ENCODE measurements around the gene RAG2.
A peak's percentile ranks its signal among the peaks of the same experiment; 100 is the strongest.

Gene RAG2

DNA sequence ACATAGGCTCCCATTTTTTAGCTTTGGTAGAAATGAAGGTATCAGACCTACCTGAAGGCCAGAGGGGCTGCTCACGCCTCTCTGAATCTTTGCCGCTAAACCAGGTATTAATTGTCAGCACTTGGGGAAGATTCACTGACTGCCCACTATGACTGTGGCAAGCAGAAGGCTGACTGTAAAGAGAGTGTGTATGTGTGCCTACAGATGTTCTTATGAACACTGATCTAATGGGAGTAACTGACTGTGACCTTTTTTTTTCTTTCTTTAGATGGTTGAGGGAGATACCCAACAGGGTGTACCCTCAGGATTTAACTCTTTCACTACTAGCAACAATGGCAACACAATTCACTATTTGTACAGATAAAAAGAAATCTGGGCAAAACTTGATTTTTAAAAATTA lies at the start of gene RAG2:
TSS of gene RAG2 (minus strand) at position 186 of the 400 bp plus-strand sequence. CDS start 4,068 bp downstream, outside the sequence.
- in situ Hi-C loops (cut with HindIII; ENCODE audit: low pct_ligation_motif_present, low pct_unique_long_range_greater_than_20kb, low sequenced_read_pairs) = no loop called here
- DNase-seq = no peak

DNA sequence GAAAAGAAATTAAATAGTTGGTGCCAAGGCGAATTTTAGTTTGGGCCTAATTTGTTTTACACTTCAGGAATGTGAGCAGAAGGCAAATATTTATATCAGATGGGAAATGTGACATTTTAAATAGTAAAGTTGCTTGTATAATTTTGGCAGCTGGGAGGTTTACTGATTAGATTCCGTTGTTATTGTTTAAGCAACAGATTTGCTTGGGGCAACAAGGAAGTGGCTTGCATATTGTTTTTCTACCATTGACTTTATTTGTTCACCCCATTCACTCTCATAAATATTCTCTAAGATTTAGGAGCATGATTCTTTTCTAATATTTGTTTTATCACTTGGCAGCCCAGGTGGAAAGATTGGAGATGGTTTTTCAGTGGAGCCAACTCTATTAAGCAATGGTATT lies 40.5 kb upstream of the RAG2 start:
- DNase-seq = no peak

DNA sequence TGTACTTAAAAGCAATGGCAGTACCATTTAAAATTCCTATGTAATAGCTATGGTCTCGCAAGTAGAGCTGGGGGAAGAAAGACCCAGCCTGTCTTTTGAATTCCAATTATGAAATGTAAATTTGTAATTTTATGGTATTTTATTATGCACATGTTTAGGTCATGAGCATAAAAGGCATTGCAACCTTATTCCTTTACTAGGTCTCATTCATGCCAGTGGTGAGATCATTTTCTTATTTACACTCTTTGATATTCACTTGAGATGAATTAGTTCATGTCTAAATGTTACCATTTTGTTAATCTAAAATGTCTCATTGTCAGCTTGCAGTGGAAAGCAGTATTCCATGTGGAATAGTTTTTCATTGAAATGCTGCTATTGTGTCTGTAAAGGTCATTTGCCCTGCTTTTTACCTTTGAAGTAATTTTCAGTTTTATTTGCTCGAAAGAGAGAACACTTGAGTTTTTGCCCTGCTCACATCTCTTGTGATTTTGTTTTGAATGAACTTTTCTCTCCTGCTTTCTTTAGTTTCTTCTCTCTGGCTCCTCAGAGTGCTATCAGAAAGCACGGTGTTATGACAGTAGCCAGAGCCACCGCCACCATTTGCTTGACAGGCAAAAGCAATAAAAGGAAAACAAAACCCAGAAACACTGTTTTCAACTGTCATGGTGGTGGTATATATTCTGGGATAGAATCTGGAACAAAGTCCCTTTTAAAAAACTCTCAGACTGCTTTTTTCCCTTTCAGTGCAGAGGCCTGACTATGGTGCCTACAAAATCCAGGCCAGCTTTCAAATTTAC lies 37.2 kb upstream of the RAG2 start:
- in situ Hi-C loops (cut with HindIII; ENCODE audit: low pct_ligation_motif_present, low pct_unique_long_range_greater_than_20kb, low sequenced_read_pairs) = no loop called here
- no peak for DNase-seq

More for the DNA sequence above, 40.5 kb upstream of the RAG2 start:
- in situ Hi-C loops (cut with HindIII; ENCODE audit: low pct_ligation_motif_present, low pct_unique_long_range_greater_than_20kb, low sequenced_read_pairs) = no loop called here

DNA sequence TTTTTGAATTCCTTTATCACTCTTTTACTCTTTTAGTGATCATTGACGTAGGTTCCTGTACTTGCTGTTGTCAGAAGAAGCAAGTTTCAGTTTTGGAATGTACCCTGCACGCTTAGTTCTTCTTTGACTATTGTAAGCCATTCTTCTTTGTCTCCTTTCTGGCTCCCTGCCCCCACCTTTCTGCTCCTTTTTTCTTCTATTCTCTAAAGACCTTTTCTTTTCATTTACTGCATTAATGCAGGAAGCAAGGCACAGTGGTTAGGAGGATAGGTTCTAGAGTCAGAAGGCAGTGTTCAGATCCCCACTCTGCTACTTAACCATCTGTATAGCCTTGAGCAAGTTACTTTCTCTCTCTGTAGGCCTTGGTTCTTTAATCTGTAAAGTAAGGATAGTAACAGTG lies 33.7 kb upstream of the RAG2 start:
- in situ Hi-C loops (cut with HindIII; ENCODE audit: low pct_ligation_motif_present, low pct_unique_long_range_greater_than_20kb, low sequenced_read_pairs) = no loop called here

DNA sequence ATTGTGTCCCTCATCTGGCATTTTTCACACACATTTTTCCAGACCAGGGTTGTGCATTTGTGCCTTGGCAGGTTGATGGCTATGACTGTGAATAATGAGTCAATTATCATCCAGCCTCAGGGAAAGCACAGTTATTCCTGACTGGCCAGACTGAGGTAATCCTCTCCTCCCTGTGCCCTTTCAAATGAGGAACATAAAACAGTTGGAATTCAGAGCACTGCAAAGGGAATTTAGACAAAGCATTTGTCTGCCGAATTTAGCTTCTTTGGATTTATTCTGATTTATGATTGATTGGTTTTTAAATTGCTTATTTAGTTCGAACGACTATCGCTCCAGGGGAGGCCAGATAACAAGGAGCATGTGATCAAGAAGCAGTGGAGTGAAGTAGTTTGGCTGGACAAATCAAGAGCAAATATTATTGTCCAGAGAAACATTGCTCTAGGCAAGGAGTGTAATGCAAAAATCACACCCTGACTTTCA lies 30.8 kb upstream of the RAG2 start:
- no peak for DNase-seq

More for the DNA sequence above, 33.7 kb upstream of the RAG2 start:
- no peak for DNase-seq

DNA sequence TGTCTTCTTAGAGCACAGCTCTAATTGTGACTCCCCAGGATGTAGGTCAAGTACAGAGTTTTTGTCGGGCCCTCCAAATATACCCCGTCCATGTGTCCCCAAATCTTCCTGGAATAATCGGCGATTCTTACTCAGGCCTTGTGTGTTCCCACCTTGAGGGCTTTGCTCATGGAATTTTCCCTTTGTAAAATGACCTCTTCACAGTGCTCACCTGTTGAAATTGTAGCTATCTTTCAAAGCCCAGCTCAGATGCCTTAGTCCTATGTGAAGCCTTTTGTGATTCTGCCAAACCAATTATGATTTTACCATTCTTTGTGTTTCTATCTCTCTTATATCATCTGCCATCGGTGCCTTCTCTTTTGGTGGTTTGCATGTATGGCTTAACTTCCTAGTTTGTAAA lies 30.1 kb upstream of the RAG2 start:
- in situ Hi-C loops (cut with HindIII; ENCODE audit: low pct_ligation_motif_present, low pct_unique_long_range_greater_than_20kb, low sequenced_read_pairs) = no loop called here
- no peak for DNase-seq

More for the DNA sequence above, 30.8 kb upstream of the RAG2 start:
- in situ Hi-C loops (cut with HindIII; ENCODE audit: low pct_ligation_motif_present, low pct_unique_long_range_greater_than_20kb, low sequenced_read_pairs) = no loop called here

DNA sequence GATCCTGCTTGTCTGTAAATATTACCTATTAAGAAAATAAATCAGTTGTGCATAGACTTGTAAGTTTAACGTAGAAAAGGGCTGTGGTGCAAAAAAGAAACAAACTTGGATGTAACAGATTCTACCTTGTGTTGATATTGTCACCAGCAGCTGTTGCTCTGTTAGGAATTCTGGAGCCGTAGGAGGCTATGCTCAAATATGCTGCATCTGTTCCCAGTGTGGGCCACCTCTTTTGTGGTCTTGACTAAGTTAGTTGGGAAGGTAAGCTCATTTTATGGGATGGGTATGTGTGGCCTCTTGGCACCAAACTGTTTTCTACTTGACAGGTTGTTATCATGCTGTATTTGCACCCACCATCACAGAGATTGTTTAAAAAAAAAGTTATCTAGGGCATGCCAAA lies 29.4 kb upstream of the RAG2 start:
- no peak for DNase-seq
- in situ Hi-C loops (cut with HindIII; ENCODE audit: low pct_ligation_motif_present, low pct_unique_long_range_greater_than_20kb, low sequenced_read_pairs) = no loop called here

DNA sequence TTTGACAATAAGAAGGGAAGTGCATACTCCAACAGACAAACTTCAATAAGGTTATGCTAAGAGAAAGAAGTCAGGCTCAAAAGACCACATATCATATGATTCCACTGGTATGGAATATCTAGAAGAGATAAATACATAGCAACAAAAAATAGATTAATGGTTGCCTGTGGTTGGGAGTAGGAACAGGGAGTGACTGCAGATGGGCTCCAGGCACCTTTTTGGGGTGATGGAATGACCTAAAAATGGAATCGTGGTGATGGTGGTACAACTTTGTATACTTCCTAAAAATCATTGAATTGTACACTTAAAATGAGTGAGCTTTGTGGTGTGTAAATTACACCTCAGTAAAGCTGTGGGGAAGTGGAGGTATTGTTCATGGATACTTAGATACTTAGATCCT lies 29.0 kb upstream of the RAG2 start:
- in situ Hi-C loops (cut with HindIII; ENCODE audit: low pct_ligation_motif_present, low pct_unique_long_range_greater_than_20kb, low sequenced_read_pairs) = no loop called here
- DNase-seq = no peak

DNA sequence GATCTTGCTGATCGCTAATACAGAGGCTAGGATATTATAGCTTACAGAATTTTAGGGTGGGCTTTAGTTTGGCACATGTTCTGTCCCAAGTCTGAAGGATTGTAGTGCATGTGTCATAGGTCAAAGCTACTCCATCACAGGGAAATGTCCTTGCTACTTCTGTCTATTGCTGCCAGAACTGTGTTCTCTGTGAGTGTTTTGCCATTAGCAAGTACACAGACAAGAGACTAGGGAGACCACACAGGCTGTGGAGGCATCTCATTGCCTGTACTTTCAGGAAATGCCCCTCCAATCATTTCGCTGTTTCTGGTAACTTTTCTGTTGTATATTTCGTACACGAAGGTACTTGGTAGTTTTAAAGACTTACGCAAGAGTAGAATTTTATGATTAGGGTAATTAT lies 25.5 kb upstream of the RAG2 start:
- in situ Hi-C loops (cut with HindIII; ENCODE audit: low pct_ligation_motif_present, low pct_unique_long_range_greater_than_20kb, low sequenced_read_pairs) = no loop called here
- no peak for DNase-seq

DNA sequence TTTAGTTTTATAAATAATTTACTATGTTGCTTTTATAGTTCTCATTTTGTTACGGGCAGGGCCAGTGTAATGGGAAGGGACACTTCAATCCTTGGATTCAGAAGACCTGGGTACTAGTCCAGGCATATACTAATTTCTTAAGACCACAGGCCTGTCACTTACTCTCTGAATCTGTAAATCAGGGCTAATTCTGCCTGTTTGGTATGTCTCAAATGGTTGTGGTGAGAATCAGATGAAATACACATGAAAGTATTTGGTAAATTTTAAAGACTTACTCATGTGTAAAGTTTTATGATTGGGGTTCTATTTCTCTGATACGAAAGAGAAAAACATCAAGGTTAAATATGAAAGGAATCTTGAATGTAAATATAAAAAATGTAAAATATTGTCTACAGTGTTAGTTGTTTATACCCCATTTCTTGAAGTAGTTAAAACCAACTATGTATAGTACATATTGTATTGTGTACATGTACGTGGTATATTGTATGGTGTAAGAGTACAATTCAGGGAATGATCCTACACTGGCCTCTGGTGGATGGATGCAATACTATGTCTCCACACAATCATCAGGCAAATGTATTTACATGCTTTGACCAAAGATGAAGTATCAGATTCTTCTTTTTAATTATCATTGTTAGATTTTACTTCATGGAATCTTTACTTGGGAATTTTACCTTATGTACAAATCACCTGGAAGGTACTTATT lies 24.5 kb upstream of the RAG2 start:
- peak; percentile 50 for DNase-seq
- in situ Hi-C loops (cut with HindIII; ENCODE audit: low pct_ligation_motif_present, low pct_unique_long_range_greater_than_20kb, low sequenced_read_pairs) = no loop called here

DNA sequence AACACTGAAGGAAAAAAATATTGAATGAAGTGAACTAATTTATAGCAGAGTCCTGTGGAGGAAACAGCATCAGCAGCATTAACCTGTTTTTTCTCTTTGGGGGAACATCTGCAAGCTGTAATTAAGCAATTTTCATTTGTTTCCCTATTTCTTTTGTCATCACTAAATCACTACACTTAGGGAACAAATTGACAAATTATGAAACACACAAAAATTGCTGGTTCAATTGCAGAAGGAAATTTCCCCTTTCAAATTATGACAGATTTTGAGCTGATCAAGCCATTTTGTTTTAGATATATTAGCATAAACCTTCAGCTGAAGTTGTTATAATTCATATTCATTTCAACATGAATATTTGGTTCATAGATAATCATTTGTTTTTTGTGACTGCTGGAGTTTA lies 22.2 kb upstream of the RAG2 start:
- in situ Hi-C loops (cut with HindIII; ENCODE audit: low pct_ligation_motif_present, low pct_unique_long_range_greater_than_20kb, low sequenced_read_pairs) = no loop called here
- no peak for DNase-seq

DNA sequence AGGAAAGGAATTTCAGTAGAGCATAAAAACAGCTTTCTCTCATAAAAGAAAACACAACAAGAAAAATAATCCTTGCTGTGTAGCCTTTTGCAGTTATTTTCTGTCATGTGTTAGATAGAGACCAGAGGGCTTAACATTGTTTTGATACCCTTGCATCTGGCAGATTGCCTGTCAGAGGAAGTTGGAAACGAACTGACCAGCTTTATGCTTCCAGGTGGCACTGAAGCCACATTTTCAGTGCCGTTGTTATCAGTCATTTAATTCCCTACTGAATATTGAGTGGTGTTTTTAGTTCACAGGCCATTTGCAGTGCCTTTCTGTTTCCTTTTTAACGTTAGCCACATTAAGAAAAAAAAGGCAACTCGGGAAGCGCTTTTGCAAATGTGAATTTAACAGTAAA lies 21.5 kb upstream of the RAG2 start:
- DNase-seq = no peak
- in situ Hi-C loops (cut with HindIII; ENCODE audit: low pct_ligation_motif_present, low pct_unique_long_range_greater_than_20kb, low sequenced_read_pairs) = no loop called here

DNA sequence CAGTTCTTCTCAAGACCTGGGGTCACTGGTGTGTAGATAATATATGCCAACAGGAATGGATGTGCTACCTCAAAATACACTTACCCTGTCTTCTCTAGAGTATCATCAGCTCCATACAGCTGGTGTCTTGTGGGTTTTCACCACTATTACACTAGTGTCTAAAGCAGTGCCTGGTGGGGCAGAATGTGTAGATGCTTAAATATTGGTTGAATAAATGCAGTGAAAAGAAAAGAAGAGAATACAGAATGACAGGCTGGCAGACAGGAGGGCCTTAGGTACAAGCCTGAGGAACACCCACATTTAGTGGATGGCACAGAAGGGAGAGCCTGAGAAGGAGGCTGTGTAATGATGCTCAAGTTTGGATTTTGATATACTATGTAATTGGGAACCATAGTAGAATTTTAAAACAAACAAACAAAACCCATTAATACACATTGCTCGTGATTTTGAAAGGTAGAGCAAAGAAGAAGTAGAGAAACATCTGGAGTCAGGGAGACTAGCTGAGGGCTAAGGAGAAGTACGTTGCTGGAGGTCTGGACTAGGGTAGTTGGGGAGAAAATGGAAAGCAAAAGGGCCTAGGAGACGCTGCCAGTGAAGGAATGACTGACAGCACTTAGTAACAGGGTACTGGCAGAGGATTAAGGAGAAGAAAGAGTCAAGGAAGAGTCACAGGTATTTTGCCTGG lies 20.5 kb upstream of the RAG2 start:
- in situ Hi-C loops (cut with HindIII; ENCODE audit: low pct_ligation_motif_present, low pct_unique_long_range_greater_than_20kb, low sequenced_read_pairs) = no loop called here
- no peak for DNase-seq

DNA sequence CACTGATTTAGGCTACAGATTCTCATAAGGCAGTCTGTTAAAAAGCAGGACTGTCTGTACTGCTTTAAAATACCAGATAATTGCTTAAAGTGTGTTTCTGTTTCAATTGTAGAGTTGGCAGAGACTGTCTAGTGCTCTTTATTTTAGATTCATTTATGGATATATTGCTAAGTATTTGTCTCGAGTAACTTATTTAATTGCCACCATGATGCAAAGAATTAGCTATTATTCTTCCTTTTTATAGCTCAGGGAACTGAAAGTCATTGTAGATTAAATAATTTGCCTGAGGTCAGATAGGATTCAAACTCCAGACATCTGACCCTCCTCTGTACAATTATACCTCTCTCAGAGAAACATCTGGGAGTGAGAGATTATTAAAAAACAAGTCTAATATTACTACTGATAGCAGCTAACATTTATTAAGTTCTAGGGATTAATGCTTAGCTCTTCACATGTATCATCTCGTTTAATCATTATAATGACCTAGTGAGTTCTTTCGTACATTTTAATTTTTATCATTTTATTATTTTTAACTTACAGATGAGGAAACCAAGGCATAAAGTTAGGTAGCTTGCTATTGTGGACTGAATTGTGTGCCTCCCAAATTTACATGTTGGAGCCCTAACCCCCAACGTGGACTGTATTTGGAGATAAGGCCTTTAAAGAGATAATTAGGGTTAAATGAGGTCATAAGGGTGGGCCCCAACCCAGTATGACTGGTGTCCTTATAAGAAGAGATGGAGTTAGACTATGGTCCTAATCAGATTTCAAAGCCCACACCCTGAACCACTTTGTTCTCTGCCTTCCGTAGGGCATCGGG lies 19.7 kb upstream of the RAG2 start:
- no peak for DNase-seq

DNA sequence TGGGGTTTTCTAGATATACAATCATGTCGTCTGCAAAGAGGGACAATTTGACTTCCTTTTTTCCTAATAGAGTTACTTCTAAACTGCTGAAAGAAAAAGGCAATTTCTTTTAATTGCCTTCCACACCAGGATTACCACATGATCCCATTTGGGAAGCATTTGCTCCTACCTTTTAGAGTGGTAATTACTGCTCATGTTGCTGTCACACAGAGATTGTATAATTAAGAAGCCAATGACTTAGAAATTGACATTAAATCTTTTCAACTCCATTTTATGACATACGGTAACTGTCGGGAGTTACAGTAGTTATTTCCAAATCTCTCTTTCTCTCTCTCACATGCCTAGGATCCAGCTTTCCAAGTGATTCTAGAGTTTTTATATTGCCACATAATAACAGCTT lies 17.8 kb upstream of the RAG2 start:
- DNase-seq = no peak
- in situ Hi-C loops (cut with HindIII; ENCODE audit: low pct_ligation_motif_present, low pct_unique_long_range_greater_than_20kb, low sequenced_read_pairs) = no loop called here

More for the DNA sequence above, 19.7 kb upstream of the RAG2 start:
- in situ Hi-C loops (cut with HindIII; ENCODE audit: low pct_ligation_motif_present, low pct_unique_long_range_greater_than_20kb, low sequenced_read_pairs) = no loop called here

DNA sequence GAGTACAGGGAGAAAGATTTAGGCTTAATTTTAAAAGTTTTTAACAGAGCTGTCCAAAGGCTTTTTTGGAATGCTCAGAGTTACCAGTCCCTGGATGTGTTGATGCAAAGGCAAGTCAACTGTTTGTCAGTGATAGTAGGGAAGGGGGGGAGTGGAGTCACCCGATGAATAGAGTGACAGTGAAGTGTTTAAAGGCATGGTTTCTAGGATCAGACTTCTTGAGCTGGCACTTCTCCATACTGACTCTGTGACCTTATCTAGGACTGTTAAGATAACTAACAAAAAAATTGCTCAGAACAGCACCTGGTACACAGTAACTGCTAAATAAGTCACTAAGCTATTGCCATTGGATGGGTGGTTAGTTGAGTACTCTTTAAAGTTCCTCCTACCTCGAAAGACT lies 11.3 kb upstream of the RAG2 start:
- in situ Hi-C loops (cut with HindIII; ENCODE audit: low pct_ligation_motif_present, low pct_unique_long_range_greater_than_20kb, low sequenced_read_pairs) = no loop called here
- no peak for DNase-seq

DNA sequence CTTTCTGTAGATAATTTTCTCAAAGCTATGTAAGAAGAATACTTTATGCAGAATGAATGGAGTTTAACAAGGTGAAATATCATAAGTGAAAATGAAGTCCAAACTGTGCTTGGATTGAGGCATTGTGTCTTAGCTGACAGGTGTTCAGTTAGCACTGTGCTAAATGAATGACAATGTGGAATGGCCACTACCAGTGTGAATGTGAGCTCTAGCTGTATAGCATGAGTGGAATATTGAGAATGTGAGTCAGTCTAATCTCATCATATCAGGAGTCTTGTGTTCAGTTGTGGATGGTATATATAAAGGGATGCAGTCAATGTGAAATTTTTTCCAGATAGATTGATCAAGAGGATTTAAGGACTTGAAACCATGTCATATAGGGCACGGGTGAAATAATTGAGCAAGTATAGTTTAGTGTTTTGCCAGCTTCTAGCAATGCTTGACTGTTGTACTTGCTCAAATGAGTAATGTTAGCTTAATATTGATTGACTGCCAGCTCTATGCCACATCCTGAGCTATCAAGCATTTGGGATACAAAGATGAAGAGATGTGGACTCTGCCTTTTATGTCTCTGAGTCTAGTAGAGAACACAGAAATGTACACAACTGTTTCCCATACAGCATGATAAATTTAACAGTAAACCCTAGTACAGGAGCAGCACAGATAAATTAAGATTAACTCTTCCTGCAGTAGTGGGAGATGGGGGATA lies 10.6 kb upstream of the RAG2 start:
- DNase-seq = no peak
- in situ Hi-C loops (cut with HindIII; ENCODE audit: low pct_ligation_motif_present, low pct_unique_long_range_greater_than_20kb, low sequenced_read_pairs) = no loop called here

Measured in ACHN (cell line).